A549 treated with CORT108297 at 1 μM for 4 hours (cell line): Measurements from ENCODE around the gene ZNRF4. TPM values are rescaled to one million over a fixed set of nuclear protein-coding genes. Genes with fewer than 3 reads are reported as not detected.

Experiments used
- total RNA-seq: library from RNA; stranded (reverse); fragments of 200-300 nt; extraction: Qiagen RNA extraction; gene quantifications from 5 replicates; pipeline ENCODE4 v1.2.3, GENCODE V29; 2022

The ZNRF4 gene, protein sequence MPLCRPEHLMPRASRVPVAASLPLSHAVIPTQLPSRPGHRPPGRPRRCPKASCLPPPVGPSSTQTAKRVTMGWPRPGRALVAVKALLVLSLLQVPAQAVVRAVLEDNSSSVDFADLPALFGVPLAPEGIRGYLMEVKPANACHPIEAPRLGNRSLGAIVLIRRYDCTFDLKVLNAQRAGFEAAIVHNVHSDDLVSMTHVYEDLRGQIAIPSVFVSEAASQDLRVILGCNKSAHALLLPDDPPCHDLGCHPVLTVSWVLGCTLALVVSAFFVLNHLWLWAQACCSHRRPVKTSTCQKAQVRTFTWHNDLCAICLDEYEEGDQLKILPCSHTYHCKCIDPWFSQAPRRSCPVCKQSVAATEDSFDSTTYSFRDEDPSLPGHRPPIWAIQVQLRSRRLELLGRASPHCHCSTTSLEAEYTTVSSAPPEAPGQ
- total RNA-seq, result not detected in 5 replicates

GRCh38 chr19:5455367-5456129 lies at the start of gene ZNRF4:
Gene ZNRF4 (plus strand): TSS chr19:5455417. CDS start chr19:5455492, 75 bp downstream.

Other genes starting within 250 kb of the ZNRF4 start
- gene PTPRS, start 114.6 kb upstream of the ZNRF4 start, total RNA-seq, result 19.5 to 28.4 TPM (median 27.0 TPM) in 5 replicates
- gene TINCR, start 112.5 kb downstream of the ZNRF4 start, total RNA-seq, result 1.8 to 3.6 TPM (median 2.9 TPM) in 5 replicates
- 29.1 to 37.0 TPM (median 36.1 TPM) in 5 replicates for gene SAFB2, start 167.4 kb downstream of the ZNRF4 start, total RNA-seq
- gene SAFB, start 167.7 kb downstream of the ZNRF4 start, total RNA-seq, result 53.1 to 61.9 TPM (median 55.9 TPM) in 5 replicates
- 49.1 to 75.8 TPM (median 67.3 TPM) in 5 replicates for gene MICOS13, start 225.1 kb downstream of the ZNRF4 start, total RNA-seq
- 3.6 to 5.2 TPM (median 4.8 TPM) in 5 replicates for gene HSD11B1L, start 225.6 kb downstream of the ZNRF4 start, total RNA-seq
- gene RPL36, start 234.9 kb downstream of the ZNRF4 start, total RNA-seq, result 708 to 894 TPM (median 738 TPM) in 5 replicates